GM21786 (cell line): ENCODE results near the gene FNDC8.
"Not testable (repeated sequence)": the region's sequence is repeated elsewhere in the genome, so short reads cannot be mapped to it uniquely, and the experiment has no call there.

ENCODE experiments used
- ATAC-seq: cut with Tn5 transposase; IDR thresholded peaks from one replicate; pipeline ENCODE4 v1.9.1; 2021; ENCODE audit not compliant: unreplicated experiment

Gene FNDC8

GRCh38 chr17:35167666-35168065, 46.3 kb downstream of the FNDC8 start:
- no peak for ATAC-seq

DNA sequence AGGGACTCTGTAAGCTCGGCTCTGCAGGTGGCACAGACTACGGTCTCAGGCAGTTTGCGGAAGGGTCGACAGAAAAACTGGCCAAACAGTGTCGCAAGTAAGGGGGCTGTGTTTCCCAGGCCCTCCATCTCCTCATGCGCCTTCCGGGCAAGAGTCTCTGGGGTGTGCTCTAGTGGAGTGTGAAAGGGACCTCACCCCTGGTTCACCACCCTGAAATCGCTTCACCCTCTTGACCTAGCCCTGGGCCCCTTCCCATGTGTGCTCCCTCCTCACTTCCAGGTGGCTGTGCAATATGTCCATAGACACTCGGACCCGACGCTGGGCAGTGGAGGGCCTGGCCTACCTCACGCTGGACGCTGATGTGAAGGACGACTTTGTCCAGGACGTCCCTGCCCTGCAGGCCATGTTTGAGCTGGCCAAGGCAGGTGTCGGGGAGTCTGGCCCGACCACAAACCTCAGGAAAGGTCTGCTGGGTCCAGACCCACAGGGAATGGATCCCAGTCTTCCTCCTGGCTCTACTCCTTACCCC, 48.5 kb downstream of the FNDC8 start:
- no peak for ATAC-seq

GRCh38 chr17:35170968-35171771, 49.8 kb downstream of the FNDC8 start:
- ATAC-seq: no peak

DNA sequence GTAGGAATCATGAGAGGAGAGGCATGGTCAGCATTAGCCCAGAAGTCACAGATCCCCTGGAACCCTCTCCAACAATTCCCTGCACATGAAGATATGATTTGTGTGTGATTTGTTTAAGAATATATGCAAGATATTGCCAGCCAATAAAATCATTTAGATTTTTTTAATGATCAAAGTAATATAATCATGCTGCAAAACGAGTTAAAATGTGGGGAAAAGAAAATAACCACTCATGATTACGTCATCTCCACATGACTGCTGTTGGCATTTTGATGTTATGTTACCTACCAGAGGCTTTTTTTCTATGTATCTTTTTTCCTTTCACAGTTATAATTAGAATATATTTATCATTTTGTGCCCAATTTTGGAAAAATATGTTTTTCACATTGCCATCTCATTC, 50.4 kb downstream of the FNDC8 start:
- no peak for ATAC-seq

DNA sequence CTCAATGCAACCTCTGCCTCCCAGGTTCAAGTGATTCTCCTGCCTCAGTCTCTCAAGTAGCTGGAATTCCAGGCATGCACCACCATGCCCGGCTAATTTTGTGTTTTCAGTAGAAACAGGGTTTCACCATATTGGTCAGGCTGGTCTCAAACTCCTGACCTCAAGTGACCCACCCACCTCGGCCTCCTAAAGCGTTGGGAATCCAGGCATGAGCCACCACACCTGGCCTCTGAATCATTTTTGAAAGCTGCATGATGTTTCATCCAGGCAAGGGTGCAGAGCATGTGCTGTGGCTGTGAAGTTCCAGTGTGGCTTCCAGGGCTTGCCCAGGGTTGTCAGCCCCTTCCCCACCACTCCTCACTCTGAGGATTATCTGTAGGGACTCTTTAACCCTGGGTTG, 50.9 kb downstream of the FNDC8 start:
- not testable (repeated sequence) for ATAC-seq

- no peak for ATAC-seq
Measured at GRCh38 chr17:35174835-35175334, 53.5 kb downstream of the FNDC8 start.

DNA sequence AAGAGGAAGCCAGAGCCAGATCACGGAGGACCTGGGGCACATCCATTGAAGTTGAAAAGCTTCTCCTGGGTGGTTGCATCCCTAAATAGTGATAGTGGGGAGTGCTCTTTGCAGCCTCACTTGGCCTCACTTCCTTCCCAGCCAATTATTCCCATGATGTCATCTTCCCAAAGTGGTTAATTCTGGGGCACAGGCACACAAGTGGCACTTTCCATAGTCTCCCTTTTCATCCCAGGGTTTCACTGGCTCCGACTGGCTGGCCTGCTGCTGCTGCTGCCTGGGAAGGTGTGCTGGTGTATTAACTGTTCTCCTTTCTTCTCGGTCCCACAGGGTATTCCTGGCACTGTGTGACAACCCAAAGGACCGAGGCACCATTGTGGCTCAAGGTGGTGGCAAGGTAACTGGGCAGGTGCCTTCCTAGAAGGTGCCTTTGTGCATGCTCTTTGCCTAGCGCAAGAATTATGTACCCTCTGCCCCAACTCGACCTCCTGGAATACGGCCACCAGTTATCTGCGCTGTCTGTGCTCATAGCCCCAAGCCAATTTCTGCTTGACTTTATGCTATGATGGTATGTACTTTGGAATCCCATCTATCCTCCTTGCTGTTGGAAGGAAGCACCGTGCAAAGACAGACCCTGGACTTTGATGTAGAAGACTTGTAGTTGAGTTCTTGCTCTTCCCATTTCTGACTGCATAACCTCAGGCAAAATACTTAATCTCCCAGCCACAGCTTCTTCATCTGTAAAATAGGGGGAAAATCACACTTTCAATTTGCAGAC, 54.4 kb downstream of the FNDC8 start:
- ATAC-seq: no peak

GRCh38 chr17:35176897-35177296, 55.5 kb downstream of the FNDC8 start:
- ATAC-seq: no peak

GRCh38 chr17:35179379-35179778, 58.0 kb downstream of the FNDC8 start:
- not testable (repeated sequence) for ATAC-seq
